T-helper 2 cell treated with Interferon-gamma antibody and Interleukin-4, amounts not matched to agents 5 μg/mL and 100 μg/mL, for 36 hours (primary cell): Measurements from ENCODE around the gene LAMA2.
"Not testable (repeated sequence)": the region's sequence is repeated elsewhere in the genome, so short reads cannot be mapped to it uniquely, and the experiment has no call there.

Experiments
- DNase-seq: peaks from one replicate; pipeline ENCODE4 v3.0.0; 2021; ENCODE audit warnings: low spot score
- H3K27ac Mint-ChIP-seq: one replicate; pipeline ENCODE4 v1.8.0; 2021; ENCODE audit warnings: mild to moderate bottlenecking, mixed read lengths
- H3K27me3 Mint-ChIP-seq: one replicate; pipeline ENCODE4 v1.8.0; 2021; ENCODE audit warnings: low read depth, mixed read lengths
- H3K36me3 Mint-ChIP-seq: one replicate; pipeline ENCODE4 v1.8.0; 2021; ENCODE audit warnings: low read depth, mixed read lengths
- H3K4me1 Mint-ChIP-seq: one replicate; pipeline ENCODE4 v1.8.0; 2021; ENCODE audit warnings: low read depth, mixed read lengths
- H3K4me3 Mint-ChIP-seq: one replicate; pipeline ENCODE4 v1.8.0; 2022; ENCODE audit warnings: mild to moderate bottlenecking, moderate library complexity, mixed read lengths
- H3K9me3 Mint-ChIP-seq: one replicate; pipeline ENCODE4 v1.8.0; 2021; ENCODE audit warnings: mixed read lengths

Gene LAMA2

DNA sequence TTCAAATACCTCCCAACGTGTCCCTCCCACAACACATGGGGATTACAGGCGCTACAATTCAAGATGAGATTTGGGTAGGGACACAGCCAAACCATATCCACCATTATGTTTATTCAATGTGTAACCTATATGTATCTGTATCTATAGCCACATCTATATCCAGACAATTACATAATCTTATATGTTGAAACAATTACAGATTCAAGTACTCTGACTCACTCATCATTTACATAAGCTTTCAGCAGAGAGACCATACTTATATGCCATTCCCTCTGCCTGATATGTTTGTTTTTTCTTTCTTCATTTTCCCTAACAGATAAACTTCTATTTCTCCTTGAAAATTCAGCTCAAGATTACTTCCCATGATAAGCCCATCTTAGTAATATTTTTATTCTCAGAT lies 163.6 kb downstream of the LAMA2 start:
- Mint-ChIP-seq H3K4me1 (no peaks in the 10 kb centered on the region), H3K27me3 (no peaks in the 10 kb centered on the region), H3K9me3 (no peaks in the 10 kb centered on the region), H3K36me3 (no peaks in the 10 kb centered on the region), H3K4me3 (no peak overlapping the region), H3K27ac (no peak overlapping the region)
- no peak for DNase-seq

DNA sequence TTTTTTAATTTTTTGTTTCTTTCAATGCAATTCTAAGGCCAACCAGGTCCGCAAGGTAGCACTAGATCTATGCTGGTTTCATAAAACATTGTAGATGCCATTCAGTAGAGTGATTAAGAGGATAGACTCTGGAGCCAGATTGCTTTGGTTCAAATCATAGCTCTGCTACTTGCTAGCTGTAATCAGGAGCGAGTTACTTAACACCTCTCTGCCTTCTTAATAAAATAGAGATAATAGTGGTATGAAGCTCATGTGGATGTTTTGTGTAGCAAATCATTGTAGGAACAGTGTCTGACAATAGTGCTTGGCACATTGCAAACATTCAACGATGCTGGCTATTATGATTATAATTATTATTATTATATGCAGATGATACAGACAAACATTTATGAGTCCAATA lies 164.9 kb downstream of the LAMA2 start:
- Mint-ChIP-seq H3K27me3 (no peaks in the 10 kb centered on the region), H3K27ac (no peak overlapping the region), H3K9me3 (no peaks in the 10 kb centered on the region), H3K4me3 (no peak overlapping the region), H3K36me3 (no peaks in the 10 kb centered on the region), H3K4me1 (no peaks in the 10 kb centered on the region)
- DNase-seq, result no peak

DNA sequence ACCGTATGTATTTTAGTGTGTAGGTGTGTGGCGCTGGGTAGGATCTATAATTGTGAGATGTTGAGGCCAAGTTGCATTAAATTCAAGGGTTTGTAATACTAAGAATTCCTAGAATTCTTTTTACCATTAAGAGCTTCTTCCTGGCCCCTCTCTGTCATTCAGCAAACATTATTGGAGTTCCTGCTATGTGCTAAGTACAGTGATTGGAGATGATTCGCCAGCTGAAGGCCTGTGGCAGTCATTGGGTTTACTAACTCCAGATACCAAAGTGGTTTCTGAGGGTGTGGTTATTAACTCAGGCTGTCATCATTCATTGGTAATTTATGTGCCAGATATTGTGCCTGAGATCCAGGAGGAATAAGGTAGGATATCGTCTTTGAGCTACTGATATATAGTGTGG lies 167.1 kb downstream of the LAMA2 start:
- Mint-ChIP-seq H3K27ac (no peak overlapping the region), H3K27me3 (no peaks in the 10 kb centered on the region), H3K9me3 (no peaks in the 10 kb centered on the region), H3K4me1 (no peaks in the 10 kb centered on the region), H3K4me3 (no peak overlapping the region), H3K36me3 (no peaks in the 10 kb centered on the region)
- DNase-seq, result no peak

DNA sequence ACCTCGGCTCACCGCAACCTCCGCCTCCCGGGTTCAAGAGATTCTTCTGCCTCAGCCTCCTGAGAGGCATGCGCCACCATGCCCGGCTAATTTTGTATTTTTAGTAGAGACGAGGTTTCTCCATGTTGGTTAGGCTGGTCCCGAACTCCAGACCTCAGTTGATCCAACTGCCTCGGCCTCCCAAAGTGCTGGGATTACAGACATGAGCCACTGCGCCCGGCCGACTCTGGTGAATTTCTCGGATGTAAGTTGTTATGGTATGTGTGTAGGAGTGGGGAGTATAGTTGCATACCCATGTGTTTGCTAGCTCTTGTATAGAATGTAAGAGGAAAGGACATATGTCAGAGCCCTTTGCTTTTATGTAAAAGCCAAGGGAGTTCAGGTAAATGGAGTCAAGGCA lies 170.2 kb downstream of the LAMA2 start:
- H3K27ac Mint-ChIP-seq, H3K4me3 Mint-ChIP-seq, DNase-seq, H3K4me1 Mint-ChIP-seq, H3K9me3 Mint-ChIP-seq, H3K36me3 Mint-ChIP-seq, H3K27me3 Mint-ChIP-seq: not testable (repeated sequence)

DNA sequence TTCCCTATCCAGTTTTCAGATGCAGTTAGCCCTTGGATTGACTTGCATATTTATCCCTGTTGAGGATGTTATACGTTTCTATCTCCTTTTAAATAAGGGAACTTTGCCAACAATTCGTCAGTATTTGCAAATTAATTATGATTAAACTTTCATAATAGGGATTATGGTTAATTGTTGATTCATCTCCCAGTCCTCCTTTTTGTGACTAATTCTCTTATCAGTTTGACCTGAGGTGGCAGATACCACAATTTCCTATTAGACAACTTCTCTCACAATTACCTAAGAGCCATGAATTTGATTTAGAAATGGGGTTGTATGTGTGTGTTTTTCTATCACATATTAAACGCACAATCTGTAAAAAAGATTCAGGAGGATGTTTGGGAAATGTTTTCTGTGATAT lies 172.9 kb downstream of the LAMA2 start:
- no peaks in the 10 kb centered on the region for H3K27me3 Mint-ChIP-seq
- H3K27ac Mint-ChIP-seq, result no peak overlapping the region
- H3K4me3 Mint-ChIP-seq, result no peak overlapping the region
- H3K9me3 Mint-ChIP-seq, result no peaks in the 10 kb centered on the region
- no peaks in the 10 kb centered on the region for H3K4me1 Mint-ChIP-seq
- no peak for DNase-seq
- no peaks in the 10 kb centered on the region for H3K36me3 Mint-ChIP-seq

DNA sequence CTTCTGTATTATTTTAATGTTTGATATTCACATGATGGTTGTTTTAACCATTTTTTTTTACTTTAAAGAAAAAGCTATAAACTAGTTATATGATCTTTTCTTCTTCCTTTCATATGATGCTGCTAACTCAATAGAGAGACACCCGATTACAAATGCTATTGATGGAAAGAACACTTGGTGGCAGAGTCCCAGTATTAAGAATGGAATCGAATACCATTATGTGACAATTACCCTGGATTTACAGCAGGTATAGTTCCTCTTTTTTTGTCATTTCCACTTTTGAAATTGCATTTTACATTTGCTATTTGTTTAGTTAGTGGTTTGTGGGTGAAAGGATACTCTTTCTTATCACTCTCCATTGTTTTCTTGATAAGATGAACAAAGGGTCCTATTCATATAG lies 176.7 kb downstream of the LAMA2 start:
- H3K4me3 Mint-ChIP-seq, result no peak overlapping the region
- H3K36me3 Mint-ChIP-seq, result no peaks in the 10 kb centered on the region
- H3K9me3 Mint-ChIP-seq, result no peaks in the 10 kb centered on the region
- H3K27ac Mint-ChIP-seq, result no peak overlapping the region
- no peaks in the 10 kb centered on the region for H3K27me3 Mint-ChIP-seq
- DNase-seq, result no peak
- H3K4me1 Mint-ChIP-seq, result no peaks in the 10 kb centered on the region

DNA sequence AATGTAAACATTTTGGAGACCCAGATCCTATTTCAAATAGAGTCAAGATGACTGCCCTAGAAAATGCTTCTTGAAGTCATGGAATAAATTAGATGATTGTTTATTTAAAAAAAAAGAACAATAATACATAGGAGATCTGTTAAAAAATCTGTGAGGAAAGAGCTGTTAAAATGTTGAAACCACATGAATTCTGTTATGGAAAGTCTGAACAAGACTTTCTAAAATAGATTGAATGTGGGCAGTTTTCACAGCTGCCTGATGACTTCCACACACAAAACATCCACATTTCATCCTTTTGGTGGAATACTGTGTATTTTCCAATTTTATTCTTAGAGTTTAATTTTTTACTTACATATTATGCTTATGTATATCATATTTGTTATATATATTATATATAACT lies 186.1 kb downstream of the LAMA2 start:
- Mint-ChIP-seq H3K27me3 (no peaks in the 10 kb centered on the region), H3K27ac (no peak overlapping the region), H3K4me1 (no peaks in the 10 kb centered on the region), H3K9me3 (no peaks in the 10 kb centered on the region), H3K4me3 (no peak overlapping the region), H3K36me3 (no peaks in the 10 kb centered on the region)
- no peak for DNase-seq

DNA sequence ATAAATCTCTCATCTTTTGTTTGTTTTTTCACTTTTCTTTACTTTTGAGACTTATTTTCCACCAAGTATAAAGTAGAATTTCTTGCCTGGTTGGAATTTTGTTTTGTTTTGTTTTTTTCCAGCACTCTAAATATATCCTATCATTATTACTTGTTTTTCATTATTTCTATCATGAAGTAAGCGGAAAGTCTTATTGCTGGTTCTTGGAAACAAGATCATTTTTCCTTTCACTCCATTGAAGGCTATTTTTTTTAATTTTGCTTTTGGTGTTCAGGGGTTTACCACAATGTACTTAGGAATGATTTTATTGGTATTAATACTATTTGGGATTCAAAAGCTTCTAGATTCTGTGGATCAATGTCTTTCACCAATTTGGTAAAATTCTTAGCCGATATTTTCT lies 190.1 kb downstream of the LAMA2 start:
- Mint-ChIP-seq H3K4me1 (no peaks in the 10 kb centered on the region), H3K36me3 (no peaks in the 10 kb centered on the region), H3K4me3 (no peak overlapping the region), H3K9me3 (no peaks in the 10 kb centered on the region), H3K27me3 (no peaks in the 10 kb centered on the region), H3K27ac (no peak overlapping the region)
- no peak for DNase-seq

DNA sequence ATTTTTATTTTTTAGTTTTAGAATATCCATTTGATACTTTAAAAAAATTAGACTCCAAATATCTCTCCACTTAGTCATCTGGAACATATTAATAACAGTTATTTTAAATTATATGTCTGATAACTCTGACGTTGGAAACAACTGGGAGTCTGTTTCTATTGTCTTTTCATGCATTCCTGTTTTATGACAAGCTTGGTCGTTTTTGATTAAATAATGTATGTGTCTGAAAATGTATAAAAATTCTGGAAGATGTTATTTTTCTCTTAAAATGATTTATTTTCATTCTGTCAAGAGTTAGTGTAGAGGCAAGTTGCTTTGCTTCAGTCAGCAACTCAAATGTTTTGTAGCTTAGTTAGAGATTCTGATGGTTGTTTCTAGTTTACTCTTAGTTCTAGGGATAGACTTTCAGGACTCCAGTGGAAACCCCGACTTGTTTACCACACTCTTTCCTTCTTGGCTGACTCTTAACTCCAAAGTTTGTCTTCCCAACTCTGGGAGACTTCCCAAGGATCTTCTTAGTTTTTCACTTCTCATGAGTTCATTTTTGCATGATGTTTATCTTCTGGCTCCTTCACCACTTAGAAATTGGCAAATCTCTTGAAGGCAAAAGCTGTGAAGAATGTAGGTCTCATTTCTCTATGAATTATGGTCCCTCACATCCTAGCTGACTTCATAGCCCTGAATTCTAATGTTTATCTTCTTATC lies 190.9 kb downstream of the LAMA2 start:
- Mint-ChIP-seq H3K36me3 (no peaks in the 10 kb centered on the region), H3K27me3 (no peaks in the 10 kb centered on the region), H3K4me1 (no peaks in the 10 kb centered on the region), H3K4me3 (no peak overlapping the region), H3K27ac (no peak overlapping the region), H3K9me3 (no peaks in the 10 kb centered on the region)
- no peak for DNase-seq

DNA sequence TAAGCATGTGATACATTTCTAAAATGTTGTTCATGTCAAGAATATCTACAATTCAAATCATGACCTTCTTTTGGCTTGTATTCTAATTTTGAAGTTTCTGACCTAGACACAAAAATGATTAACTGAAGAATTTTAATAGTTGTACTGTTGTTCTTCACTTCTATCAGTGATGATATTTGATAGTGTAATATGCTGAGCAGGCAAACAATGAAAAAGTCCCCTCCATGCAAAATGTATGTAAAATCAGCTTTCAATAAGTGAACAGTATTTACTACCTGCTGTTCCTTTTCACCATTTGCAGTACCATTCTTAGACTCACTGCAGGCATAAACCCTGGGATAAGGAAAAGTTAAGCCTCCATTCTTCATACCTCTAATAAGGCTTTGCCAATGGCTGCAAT lies 201.5 kb downstream of the LAMA2 start:
- Mint-ChIP-seq H3K9me3 (no peaks in the 10 kb centered on the region), H3K27me3 (no peaks in the 10 kb centered on the region), H3K4me3 (no peak overlapping the region), H3K4me1 (no peaks in the 10 kb centered on the region), H3K36me3 (no peaks in the 10 kb centered on the region), H3K27ac (no peak overlapping the region)
- DNase-seq, result no peak

DNA sequence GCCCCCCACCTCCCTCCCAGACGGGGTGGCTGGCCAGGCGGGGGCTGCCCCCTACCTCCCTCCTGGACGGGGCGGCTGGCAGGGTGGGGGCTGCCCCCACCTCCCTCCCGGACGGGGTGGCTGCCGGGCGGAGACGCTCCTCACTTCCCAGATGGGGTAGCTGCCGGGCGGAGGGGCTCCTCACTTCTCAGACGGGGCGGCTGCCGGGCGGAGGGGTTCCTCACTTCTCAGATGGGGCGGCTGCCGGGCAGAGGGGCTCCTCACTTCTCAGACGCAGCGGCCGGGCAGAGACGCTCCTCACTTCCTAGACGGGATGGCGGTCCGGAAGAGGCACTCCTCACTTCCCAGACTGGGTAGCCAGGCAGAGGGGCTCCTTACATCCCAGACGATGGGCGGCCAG lies 205.5 kb downstream of the LAMA2 start:
- not testable (repeated sequence) for H3K27me3 Mint-ChIP-seq, H3K4me3 Mint-ChIP-seq, H3K4me1 Mint-ChIP-seq, DNase-seq, H3K27ac Mint-ChIP-seq, H3K9me3 Mint-ChIP-seq, H3K36me3 Mint-ChIP-seq

DNA sequence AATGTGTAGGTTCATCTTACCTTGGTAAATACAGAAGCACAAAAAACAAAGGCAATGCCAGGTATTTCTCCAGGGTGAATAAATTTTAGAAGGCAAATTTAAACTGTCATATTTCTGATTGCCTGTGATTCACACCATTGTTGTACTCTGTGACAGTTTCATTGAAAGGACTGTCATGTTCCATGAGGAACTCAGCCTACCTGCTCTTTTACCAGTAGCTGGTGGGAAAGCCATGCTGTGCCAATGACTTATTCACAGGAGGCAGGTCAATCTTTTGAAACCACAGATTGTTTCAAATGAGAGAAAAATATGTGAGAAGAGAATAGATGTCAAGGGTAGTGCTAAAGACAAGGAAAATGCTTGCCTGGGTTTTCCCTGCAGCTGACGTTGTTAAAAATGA lies 206.4 kb downstream of the LAMA2 start:
- H3K4me3 Mint-ChIP-seq, result no peak overlapping the region
- no peaks in the 10 kb centered on the region for H3K36me3 Mint-ChIP-seq
- no peak overlapping the region for H3K27ac Mint-ChIP-seq
- no peaks in the 10 kb centered on the region for H3K4me1 Mint-ChIP-seq
- no peaks in the 10 kb centered on the region for H3K9me3 Mint-ChIP-seq
- DNase-seq, result no peak
- H3K27me3 Mint-ChIP-seq, result no peaks in the 10 kb centered on the region

DNA sequence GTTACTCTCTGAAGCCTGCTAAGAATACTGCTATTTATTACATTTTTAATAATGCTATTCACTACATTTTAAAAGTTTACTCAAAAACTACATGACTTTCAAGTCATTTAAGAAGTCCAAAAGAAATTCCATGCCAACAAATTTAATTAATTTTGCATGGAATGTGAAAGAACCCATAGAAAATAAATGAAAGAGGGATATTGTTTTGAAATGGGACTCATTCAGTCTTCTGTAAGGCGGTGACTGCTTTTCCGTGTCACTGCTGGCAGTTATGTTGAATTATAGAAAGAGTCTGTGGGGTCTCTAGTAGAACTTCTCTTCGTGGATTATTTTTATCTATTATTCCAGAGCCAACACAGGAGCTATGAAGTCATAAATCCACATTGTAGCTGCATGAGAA lies 211.2 kb downstream of the LAMA2 start:
- Mint-ChIP-seq H3K27me3 (no peaks in the 10 kb centered on the region), H3K27ac (no peak overlapping the region), H3K4me1 (no peaks in the 10 kb centered on the region)

DNA sequence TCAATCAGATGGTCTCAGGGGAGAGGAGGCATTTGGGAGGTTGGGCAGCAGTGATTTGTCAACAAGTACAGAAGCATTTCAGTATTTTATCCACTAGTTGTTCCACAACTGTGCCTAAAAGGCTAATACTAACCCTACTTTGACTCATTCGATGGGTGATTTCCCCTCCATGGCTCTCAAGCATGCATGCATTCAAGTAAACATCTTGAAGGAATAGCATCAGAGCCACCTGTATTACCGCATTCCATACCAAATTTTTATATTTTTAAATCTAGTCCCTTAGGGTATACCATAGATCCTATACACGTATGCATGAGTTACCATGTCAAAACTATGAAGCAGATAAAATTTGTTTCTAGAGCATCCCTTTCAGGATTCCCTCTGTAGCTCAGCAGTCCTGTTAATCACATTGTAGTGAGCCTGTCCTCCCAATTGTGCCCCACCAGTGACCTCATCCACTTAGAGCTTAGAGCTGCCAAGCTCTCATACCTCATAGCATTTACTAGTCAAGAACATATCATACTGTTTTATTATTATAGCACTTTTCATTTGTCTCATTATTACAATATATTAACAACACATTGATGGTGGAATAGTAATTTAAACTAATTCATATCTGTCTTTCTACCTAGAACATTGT lies 213.8 kb downstream of the LAMA2 start:
- Mint-ChIP-seq H3K36me3 (no peaks in the 10 kb centered on the region), H3K9me3 (no peaks in the 10 kb centered on the region), H3K27me3 (no peaks in the 10 kb centered on the region), H3K4me3 (no peak overlapping the region), H3K27ac (no peak overlapping the region), H3K4me1 (no peaks in the 10 kb centered on the region)
- no peak for DNase-seq

More for the DNA sequence above, 211.2 kb downstream of the LAMA2 start:
- Mint-ChIP-seq H3K4me3 (no peak overlapping the region), H3K9me3 (no peaks in the 10 kb centered on the region), H3K36me3 (no peaks in the 10 kb centered on the region)
- DNase-seq, result no peak

DNA sequence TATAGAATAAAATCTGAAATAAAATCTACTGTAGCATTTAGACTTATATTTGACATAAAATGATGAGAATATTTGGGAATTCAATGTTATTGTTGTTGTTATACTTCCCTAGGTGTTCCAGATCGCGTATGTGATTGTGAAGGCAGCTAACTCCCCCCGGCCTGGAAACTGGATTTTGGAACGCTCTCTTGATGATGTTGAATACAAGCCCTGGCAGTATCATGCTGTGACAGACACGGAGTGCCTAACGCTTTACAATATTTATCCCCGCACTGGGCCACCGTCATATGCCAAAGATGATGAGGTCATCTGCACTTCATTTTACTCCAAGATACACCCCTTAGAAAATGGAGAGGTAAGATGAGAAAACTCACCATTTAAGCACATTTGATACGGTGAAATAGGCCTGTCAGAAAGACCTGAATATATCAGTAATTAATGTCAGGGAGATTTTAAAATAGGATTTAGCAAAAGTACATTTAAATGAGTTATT lies 215.2 kb downstream of the LAMA2 start:
- Mint-ChIP-seq H3K36me3 (no peaks in the 10 kb centered on the region), H3K27ac (no peak overlapping the region), H3K9me3 (no peaks in the 10 kb centered on the region), H3K27me3 (no peaks in the 10 kb centered on the region), H3K4me1 (no peaks in the 10 kb centered on the region), H3K4me3 (no peak overlapping the region)
- no peak for DNase-seq
